ENCODE data around the gene CCSER1. TPM values are rescaled to one million over a fixed set of nuclear protein-coding genes. Genes with fewer than 3 reads are reported as not detected.

Gene CCSER1
- total and polyA plus RNA-seq, 2 of the 8 experiments (the other 6 are each of a cell fraction or from before 2014, with no cell fraction given): 0.26 to 0.84 TPM

- no peaks in the 10 kb centered on the region for H3K79me2 ChIP-seq (ENCODE audit: control insufficient read depth in 1 of 2, insufficient read depth in 2 of 2, low read length in 2 of 2)
- no peaks in the 10 kb centered on the region for H4K20me1 ChIP-seq (replicated peaks in 1 of 2; ENCODE audit: control insufficient read depth in 1 of 2, insufficient read depth in 2 of 2, low read length in 2 of 2)
- no peaks in the 10 kb centered on the region for H3K27me3 ChIP-seq (replicated peaks in 1 of 4; ENCODE audit: control insufficient read depth in 3 of 4, extremely low read depth in 1 of 4, insufficient read depth in 3 of 4, low read length in 3 of 4)
- no peak overlapping the region for H2BK5ac ChIP-seq (ENCODE audit: low read depth, low read length)
- no peak overlapping the region for H2AFZ ChIP-seq (ENCODE audit: low read length)
- H3K9me3 ChIP-seq (ENCODE audit: insufficient read depth in 2 of 2, low read depth in 1 of 2, low read length in 1 of 2): no peaks in the 10 kb centered on the region; a peak in 1 of 4 replicates
- H3K18ac ChIP-seq (ENCODE audit: extremely low read depth, low read length): no peak overlapping the region
- no peak overlapping the region for H2BK12ac ChIP-seq (ENCODE audit: low read depth, low read length)
- ChIA-PET POLR2A (ENCODE audit: partially characterized antibody) (interaction anchor here (0.6 to 1.2 kb wide), 2 partner anchors 305 to 508 kb away, joined by 3 read pairs; no protein-coding TSS in a partner anchor), CTCF (ENCODE audit: partially characterized antibody) (no interaction called here)
- H3K9ac ChIP-seq (replicated peaks in 1 of 4; ENCODE audit: extremely low read depth in 1 of 4, low read depth in 3 of 4, low read length in 3 of 4): no peak overlapping the region
- H3K56ac ChIP-seq (replicated peaks; ENCODE audit: insufficient read length, low read depth, low read length): no peak overlapping the region
- H3K36me3 ChIP-seq (ENCODE audit: control insufficient read depth in 2 of 4, insufficient read depth in 4 of 4, low read length in 3 of 4): no peaks in the 10 kb centered on the region; a peak in 1 of 8 replicates
- DNase-seq (ENCODE audit: low read depth in 1 of 2, low spot score in 2 of 2) (no peak), FAIRE-seq (no peak)
- WGBS, 2 experiments (ENCODE audit: extremely low coverage in 1 of 2, insufficient coverage in 1 of 2, insufficient read length in 1 of 2, insufficient replicate concordance in 2 of 2, low coverage in 1 of 2, low lambda C conversion rate in 2 of 2, missing lambda C conversion rate in 1 of 2): 81% methylated on average over 1 of the region's 1 CpG; no CpG with 5 or more reads in 1 of the 2 experiments
- H2BK120ac ChIP-seq (replicated peaks; ENCODE audit: low read depth, low read length): no peak overlapping the region
- H3K27ac ChIP-seq (ENCODE audit: low read depth, low read length): no peak overlapping the region
- no peak overlapping the region for H4K5ac ChIP-seq (ENCODE audit: insufficient read length, low read depth, low read length)
- no peaks in the 10 kb centered on the region for H3K23me2 ChIP-seq (ENCODE audit: low read depth, low read length)
- no peak overlapping the region for H3K4me2 ChIP-seq (ENCODE audit: insufficient read depth in 1 of 2, low read depth in 2 of 2, low read length in 2 of 2)
- H2BK20ac ChIP-seq (ENCODE audit: low read length): no peak overlapping the region
- H3K14ac ChIP-seq (ENCODE audit: insufficient read length): no peak overlapping the region
- no peak overlapping the region for H4K91ac ChIP-seq (replicated peaks; ENCODE audit: insufficient read length, low read length)
- H3K4ac ChIP-seq (replicated peaks; ENCODE audit: insufficient read length, low read depth, low read length): no peak overlapping the region
- H3K79me1 ChIP-seq (ENCODE audit: low read depth, low read length): no peaks in the 10 kb centered on the region
- no peak for TF ChIP-seq SIN3A (conservative IDR thresholded peaks at IDR 0.05 in 1 of 2, IDR thresholded peaks at IDR 0.05 in 1 of 2; ENCODE audit: low read depth in 1 of 2, low read length in 2 of 2)
- TF ChIP-seq EGR1 (IDR thresholded peaks at IDR 0.05; ENCODE audit: borderline replicate concordance, low read depth, low read length): no peak
- TF ChIP-seq ASH2L (IDR thresholded peaks at IDR 0.05; ENCODE audit: low read length): no peak
- no peak for TF ChIP-seq GTF2F1 (IDR thresholded peaks at IDR 0.05; ENCODE audit: borderline replicate concordance, low read depth, low read length)
- TF ChIP-seq JUND (IDR thresholded peaks at IDR 0.05; ENCODE audit: low read length): no peak
- no peak for TF ChIP-seq NRF1 (IDR thresholded peaks at IDR 0.05; ENCODE audit: low read depth, low read length)
- no peak for TF ChIP-seq SIX5 (IDR thresholded peaks at IDR 0.05; ENCODE audit: low read depth, low read length)
- TF ChIP-seq MAFK (IDR thresholded peaks at IDR 0.05; ENCODE audit: low read depth, low read length): no peak
- no peak for TF ChIP-seq CREB1 (IDR thresholded peaks at IDR 0.05)
- TF ChIP-seq, protein P1, sequence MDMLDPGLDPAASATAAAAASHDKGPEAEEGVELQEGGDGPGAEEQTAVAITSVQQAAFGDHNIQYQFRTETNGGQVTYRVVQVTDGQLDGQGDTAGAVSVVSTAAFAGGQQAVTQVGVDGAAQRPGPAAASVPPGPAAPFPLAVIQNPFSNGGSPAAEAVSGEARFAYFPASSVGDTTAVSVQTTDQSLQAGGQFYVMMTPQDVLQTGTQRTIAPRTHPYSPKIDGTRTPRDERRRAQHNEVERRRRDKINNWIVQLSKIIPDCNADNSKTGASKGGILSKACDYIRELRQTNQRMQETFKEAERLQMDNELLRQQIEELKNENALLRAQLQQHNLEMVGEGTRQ (IDR thresholded peaks at IDR 0.05; ENCODE audit: low read length): no peak
- TF ChIP-seq BCL11A (IDR thresholded peaks at IDR 0.05; ENCODE audit: low read depth in 2 of 2, low read length in 2 of 2): no peak
- no peak for TF ChIP-seq HDAC6 (IDR thresholded peaks at IDR 0.05; ENCODE audit: low read depth, low read length)
- H3K4me3 ChIP-seq (ENCODE audit: extremely low read depth in 1 of 4, insufficient read depth in 2 of 4, low read depth in 3 of 4, low read length in 4 of 4): no peak overlapping the region
- peaks cover 0 to 5% (median 2%) of the 10 kb centered on the region in 4 experiments; a peak in 3 of 7 replicates for H3K4me1 ChIP-seq (replicated peaks in 1 of 4; ENCODE audit: control insufficient read depth in 3 of 4, insufficient read depth in 4 of 4, low read length in 3 of 4)
- H3K23ac ChIP-seq (ENCODE audit: insufficient read length): no peak overlapping the region
- no peak overlapping the region for H2AK5ac ChIP-seq (ENCODE audit: low read depth, low read length)
- H4K8ac ChIP-seq (ENCODE audit: extremely low read depth, insufficient read depth, low read length): no peak overlapping the region
- no peak overlapping the region for H2BK15ac ChIP-seq (ENCODE audit: low read length)
Measured at GRCh38 chr4:90837241-90837640, 710.0 kb downstream of the CCSER1 start.
